HG02642 (cell line): ENCODE results near the gene CD300LD.
"Not testable (repeated sequence)": the region's sequence is repeated elsewhere in the genome, so short reads cannot be mapped to it uniquely, and the experiment has no call there.

Experiments used
- ATAC-seq: cut with Tn5 transposase; IDR thresholded peaks from one replicate; pipeline ENCODE4 v1.9.1; 2021; ENCODE audit warnings: mild to moderate bottlenecking; ENCODE audit not compliant: unreplicated experiment, poor library complexity

CD300LD gene

DNA sequence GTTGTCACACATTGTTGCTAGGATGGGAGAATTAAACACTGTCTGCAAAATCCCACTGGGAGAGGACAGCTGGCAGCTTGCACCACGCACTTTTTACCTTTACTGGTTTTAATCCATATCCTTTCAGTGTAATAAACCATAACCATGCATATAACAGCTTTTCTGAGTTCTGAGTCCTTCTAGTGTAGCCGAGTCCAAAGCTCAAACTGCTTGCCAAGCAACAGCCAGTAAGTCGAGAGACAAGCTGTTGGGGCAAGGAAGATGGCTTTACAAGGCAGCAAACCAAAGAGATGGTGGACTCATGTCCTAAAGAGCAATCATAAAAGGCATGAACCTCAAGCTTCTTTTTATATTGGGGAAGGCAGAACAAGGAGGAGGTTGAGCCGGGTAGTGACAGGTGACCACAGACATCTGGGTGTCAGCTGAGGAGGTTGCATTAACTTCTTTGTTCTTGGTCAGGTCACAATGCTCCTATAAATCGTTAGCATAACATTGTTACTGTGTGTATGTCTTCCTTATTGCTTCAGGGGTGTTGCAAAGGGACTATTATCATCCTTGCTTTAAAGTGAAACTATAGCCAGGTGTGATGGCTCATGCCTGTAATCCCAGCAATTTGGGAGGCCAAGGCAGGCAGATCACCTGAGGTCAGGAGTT, 17.5 kb downstream of the CD300LD start:
- no peak for ATAC-seq

DNA sequence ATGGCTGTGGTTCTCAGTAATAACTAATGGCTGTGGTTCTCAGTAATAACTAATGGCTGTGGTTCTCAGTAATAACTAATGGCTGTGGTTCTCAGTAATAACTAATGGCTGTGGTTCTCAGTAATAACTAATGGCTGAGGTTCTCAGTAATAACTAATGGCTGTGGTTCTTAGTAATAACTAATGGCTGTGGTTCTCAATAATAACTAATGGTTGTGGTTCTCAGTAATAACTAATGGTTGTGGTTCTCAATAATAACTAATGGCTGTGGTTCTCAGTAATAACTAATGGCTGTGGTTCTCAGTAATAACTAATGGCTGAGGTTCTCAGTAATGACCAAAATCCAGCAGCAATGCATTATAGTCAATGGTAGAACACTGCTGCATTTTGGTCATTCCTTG, 18.4 kb downstream of the CD300LD start:
- ATAC-seq, result not testable (repeated sequence)

DNA sequence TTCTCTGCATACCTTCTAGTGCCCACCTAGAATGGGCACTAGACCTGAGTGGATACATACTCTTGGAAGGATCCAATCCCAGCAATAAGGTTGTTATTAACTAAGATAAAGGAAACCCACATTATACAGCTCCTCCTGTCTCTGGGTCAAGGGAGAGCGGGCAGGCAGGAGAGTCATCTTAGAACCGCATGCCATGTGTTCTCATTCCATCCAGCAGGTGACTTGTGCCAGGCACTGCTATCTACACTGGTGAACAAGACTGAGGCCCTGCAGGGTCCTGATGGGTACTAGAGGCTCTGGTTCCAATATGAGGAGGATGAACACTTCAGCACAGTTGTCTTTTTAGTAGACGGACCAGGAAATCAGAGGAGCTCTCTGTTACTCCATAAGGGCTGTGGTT, 18.9 kb downstream of the CD300LD start:
- no peak for ATAC-seq

DNA sequence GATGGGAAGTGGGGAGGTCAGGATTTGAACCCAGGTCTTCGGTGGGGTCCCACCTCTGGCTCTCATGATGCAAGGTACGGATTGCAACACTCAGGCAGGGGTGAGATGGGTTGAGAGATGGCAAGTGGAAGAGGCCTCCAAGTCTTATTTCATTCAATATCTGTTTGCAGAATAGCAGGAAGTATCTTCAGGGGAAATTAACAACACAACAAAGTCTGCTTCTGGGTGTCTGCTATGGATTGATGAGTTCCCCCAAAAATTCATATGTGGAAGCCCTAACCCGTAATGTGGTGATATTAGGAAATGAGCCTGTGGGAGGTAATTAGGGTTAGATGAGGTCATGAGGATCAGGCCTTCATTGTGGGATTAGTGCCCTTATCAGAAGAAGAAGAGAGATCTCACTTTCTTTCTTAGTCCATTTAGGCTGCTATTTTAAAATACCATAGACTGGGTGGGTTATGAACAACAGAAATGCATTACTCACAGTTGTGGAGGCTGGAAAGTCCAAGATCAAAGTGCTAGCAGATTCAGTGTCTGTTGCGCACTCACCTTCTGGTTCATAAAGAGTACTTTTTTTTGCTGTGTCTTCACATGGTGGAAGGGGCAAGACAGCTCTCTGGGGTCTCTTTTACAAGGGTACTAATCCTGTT, 20.3 kb downstream of the CD300LD start:
- ATAC-seq, result no peak

DNA sequence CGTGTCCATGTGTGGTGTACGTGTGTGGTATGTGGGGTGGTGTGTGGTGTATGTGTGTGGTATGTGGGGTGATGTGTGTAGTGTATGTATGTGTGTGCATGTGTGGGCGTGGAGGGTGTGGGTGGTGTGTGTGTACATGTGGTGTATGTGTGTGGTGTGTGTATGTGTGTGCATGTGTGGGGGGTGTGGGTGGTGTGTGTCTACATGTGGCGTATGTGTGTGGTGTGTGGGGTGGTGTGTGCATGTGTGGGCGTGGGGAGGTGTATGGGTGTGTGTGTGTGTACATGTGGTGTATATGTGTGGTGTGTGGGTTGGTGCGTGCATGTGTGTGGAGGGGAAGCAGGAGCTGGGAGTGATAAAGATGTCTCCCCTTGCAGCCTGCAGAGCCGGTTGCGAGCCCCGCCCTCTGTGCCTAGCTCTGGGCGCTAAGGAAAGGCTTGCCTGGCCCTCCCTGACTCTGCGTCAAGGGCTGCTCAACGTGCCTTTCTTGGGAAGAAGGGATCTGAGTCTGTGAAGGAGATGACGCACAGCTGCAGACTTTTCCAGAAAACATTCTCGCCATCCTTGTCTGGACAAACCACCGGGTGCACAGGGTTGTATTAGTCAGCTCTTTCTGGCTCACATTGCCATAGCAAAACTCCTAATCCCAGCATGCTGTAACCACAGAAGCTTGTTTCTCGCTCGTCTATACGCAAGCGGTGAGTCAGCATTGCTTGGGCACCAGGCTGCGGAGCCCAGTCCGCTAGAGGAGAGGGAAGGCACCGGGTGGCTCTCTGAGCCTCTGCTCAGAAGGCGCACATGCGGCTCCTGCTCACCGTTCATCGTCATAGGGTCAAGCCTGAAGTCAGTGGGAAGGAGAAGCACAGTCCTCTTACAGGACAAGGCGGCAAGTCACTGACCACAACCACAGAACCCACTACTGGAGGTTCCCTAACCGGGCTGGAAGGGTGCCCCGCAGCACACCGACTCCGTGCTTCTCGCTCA, 22.8 kb downstream of the CD300LD start:
- no peak for ATAC-seq

DNA sequence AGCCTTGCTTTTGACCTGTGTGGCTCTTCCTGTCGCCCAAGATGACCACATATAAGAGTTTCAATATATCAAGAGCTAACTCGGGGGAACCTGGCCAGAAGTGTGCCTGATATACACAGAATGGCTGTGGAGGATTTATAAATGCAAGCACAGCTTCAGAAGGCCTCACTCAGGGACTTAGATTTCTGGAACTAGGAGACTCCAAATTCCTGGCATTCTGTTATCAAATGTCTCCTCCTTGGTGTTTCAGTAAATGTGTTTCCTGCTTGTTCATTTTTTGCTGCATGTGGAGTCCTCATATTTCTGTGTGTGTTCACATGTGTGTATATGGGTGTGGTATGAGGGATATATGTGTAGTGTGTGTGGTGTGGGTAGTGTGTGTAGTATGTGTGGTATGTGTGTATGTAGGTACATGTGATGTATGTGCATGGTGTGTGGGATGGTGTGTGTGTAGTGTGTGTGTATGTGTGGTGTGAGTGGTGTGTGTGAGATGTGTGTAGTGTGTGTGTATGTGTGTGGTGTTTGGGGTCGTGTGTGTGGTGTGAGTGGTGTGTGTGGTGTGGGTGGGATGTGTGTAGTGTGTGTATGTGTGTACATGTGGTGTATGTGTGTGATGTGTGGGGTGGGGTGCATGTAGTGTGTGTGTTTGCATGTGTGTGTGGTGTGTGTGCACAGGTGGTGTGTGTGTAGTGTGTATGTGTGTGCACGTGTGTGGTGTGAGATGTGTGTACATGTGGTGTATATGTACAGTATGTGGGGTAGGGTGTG, 23.8 kb downstream of the CD300LD start:
- ATAC-seq, result no peak

DNA sequence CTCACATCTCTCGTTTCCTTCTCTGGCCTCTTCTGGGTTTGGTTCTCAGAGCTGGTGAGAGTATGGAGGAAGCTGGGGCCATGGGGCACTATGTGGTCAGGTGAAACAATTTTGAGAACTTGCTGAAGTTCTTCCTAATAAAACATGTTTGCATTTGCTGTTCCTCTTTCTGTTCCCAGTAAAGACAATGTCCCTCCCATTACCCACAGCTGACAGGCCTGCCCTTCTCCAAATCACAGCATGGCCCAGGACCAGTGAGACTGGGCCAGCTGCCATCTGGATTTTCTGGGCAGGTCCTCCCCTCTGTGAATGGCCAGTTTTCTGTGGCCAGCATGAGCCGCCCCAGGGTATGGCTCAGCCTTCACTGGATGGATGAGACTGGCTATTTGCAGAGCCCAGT, 24.7 kb downstream of the CD300LD start, which contains the start of gene CD300H:
Gene CD300H (minus strand): TSS at position 113 of the 400 bp plus-strand sequence.
- no peak for ATAC-seq

DNA sequence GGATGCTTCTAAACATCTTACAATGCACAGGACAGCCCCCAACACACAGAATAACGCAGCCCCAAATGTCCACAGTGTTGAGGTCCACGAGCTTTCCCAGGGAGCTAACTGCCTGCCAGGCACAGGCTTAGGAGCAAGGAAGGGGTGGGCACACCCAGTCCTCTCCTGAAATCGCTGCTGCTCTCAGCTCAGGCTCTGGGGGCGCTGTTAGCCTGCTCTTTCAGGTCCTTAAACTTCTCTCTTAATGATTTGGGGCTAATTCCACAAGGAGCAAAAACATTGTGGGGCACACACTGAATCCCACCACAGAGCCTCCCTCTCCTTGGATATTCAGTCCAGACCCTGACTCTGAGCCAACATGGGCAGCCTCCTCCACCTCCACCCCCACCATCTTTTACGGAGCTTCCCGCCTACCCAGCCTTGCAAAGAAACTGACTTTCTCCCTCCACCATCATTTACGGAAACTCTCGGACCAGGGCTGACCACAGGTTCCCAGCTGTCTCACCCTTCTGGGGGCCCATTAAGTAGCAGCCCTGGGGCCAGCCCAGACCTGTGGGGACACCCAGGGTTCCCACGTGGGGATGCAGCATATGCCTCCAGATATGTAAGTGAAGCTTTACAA, 25.8 kb downstream of the CD300LD start:
- no peak for ATAC-seq

DNA sequence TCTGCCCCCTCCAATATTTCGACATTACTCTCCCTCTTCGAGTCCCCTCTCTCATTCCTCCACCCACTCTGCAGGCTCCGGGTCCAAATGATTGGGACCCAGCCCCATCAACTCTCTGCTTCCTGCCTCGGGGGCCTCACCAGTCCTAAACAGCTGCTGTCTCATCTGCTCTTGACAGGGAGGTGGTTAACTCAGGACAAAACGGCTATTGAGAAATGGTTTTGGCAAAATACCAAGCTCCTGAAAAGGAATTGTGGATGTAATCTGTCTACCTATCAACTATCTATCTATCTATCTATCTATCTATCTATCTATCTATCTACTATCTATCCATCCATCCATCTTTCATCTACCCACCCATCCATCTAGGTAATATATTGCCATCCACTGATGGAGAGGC, 27.0 kb downstream of the CD300LD start:
- ATAC-seq, result no peak

DNA sequence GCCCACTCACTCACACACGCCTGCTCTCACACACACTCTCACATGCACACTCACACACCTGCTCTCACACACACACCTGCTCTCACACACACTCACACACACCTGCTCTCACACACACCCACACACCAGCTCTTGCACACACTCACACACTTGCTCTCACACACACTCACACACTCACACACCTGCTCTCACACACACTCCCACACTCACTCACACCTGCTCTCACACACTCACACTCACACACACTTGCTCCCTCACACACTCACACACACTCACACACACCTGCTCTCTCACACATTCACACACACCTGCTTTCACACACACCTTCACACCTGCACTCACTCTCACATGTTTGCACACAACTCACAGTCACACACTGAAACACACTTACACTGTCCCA, 28.7 kb downstream of the CD300LD start:
- ATAC-seq, result no peak

DNA sequence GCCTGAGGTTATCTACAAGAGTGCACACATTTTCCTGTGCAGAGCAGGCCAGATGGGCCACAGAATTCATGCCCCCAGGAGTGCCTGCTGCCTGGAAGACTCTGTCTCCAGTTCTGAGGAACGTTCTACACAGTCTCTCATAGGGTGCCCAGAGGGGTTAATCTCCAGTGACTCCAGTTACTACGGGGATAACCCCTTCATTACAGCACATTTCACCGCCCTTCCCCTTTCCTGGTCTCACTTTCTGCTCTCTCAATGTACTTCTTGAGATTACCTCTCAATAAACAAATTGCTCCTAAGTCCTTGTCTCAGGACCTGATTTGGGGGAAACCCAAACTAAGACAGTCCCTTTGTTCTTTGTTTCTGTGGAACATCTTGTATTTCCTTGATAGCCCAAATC, 30.5 kb downstream of the CD300LD start:
- ATAC-seq, result no peak

DNA sequence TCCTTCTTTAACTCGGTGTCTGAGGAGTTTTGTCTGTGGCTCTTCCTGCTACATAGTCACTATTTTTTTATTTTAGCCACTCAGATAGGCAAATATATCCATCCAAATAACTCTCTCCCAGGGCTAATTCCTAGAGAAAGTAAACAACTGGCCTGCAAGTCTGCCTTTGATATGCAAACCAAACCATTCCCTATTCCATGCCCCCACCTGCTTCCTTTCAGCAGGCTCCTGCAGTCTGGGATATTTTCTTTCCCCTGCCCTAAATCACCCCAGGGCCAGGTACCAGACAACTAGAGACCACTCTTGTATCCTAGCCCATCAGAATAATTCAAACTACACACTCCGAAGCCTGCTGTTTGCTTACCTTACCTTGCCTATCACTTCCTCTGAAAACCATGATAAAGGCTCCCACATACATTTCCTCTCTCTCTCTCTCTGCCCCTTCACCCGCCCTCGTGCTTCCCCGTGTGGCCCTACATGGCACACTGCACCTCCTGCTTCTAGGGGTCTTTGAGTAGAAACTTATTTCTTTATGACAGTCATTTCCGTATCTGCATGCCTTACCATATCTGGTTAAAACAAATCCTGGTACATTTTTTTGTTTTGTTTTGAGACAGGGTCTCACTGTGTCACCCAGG, 33.1 kb downstream of the CD300LD start:
- ATAC-seq, result no peak

DNA sequence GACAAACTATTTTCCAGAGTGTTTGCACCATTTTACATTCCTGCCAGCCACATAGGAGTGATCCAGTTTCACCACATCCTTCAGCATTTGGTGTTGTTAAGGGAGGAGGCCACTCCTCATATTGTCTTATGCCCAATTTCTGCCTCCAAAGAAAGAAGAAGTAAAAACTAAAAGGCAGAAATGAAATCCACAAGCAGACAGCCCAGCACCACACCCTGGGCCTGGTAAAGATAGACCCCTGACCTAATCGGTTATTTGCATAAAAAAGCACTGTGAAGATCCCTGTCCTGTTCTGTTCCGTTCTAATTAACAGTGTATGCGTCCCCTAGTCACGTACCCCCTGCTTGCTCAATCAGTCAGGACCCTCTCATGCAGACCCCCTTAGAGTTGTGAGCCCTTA, 33.7 kb downstream of the CD300LD start:
- not testable (repeated sequence) for ATAC-seq

DNA sequence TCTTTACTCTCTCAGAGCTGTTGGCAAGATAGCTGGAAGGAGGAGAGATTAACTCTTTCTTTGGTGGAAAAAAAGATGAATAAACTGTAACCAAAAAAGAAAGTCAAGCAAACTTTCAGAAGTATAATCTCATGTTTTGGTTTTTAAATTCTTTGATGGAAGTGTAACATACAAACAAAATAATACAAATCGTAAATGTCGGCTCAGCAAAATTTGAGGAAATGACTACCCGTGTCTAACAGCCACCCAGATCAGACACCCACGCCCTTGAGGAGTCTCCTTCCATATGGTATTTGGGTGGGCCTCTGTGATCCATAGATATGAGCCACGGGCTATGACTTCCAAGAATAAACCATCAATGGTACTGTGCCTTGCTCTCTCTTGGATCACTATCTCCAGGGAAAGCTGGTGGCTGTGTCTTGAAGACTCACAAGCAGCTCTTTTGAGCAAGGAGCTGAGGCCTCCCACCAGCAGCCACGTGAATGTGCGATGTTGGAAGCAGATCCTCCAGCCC, 36.6 kb downstream of the CD300LD start:
- no peak for ATAC-seq

DNA sequence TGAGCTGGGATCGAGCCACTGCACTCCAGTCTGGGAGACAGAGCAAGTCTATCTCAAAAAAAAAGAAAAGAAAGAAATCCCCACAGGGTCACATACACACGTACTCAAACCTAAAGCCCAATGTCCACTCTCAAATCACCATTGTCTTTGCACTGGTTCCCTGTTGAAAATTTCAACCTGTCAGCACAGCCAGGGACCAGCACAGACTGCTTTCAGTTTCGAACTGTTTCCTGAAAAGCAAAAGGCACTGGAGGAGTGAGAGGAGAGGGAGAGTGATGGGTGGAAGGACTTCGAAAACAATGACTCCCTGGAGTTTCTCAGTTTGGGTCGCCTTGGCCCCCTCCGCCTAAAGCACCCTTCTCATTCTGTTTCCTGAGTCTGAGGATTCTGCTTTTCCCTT, 37.2 kb downstream of the CD300LD start:
- no peak for ATAC-seq

DNA sequence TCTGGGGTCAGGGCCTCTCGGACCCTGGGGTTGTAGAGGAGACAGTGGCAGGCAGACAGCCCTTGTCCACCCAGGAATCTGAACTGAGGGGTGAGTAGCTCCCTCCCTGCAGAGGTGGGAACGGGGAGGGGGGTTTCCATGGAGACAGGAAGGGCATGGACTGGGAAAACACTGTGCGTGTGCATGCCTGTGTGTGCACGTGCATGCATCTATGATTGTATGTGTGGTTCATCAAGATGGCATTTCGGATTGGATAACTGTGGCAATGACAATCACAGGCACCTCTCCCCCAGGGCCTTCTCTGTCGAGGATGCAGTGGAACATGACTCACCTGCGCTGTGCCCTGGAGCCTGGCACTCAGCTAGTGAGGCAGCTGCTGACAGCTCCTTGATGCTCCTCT, 40.0 kb downstream of the CD300LD start:
- ATAC-seq, result no peak

DNA sequence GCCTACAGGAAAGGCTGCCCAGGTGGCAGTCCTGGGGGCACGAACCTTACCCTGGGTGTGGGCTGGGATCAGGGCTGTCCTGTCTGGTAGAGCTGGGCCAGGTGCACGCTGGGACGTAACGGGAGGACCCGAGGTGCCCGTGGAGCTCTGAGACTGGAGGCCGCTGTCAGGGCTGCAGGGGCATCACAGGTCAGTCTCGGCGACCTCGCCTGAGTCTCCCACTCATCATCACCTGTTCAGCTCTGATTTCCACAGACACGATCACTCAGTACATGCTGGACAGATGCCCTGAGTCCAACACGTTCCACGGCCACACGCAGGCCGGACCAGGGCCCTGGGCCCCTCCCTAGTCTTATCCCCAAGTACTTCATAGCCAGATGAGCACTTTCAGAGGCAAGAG, 41.5 kb downstream of the CD300LD start:
- no peak for ATAC-seq

DNA sequence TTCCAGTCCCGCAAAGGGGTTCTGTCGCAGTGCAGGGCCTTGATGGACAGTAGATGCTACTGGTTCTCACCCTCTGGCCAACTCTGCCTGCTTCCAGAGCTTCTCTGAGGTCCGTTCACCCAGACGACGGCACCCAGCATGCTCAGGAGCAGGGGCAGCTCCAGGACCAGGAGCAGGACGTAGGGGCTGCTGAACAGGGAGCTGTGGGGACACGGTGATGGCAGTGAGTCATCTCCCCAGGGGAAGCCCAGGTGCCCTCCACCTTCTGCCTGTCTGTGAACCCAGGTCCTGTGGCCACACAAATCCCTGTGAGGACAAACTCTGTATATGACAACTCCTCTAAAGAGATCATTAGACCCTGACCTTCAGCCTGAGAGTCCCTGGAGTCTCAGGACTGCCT, 42.7 kb downstream of the CD300LD start:
- no peak for ATAC-seq

DNA sequence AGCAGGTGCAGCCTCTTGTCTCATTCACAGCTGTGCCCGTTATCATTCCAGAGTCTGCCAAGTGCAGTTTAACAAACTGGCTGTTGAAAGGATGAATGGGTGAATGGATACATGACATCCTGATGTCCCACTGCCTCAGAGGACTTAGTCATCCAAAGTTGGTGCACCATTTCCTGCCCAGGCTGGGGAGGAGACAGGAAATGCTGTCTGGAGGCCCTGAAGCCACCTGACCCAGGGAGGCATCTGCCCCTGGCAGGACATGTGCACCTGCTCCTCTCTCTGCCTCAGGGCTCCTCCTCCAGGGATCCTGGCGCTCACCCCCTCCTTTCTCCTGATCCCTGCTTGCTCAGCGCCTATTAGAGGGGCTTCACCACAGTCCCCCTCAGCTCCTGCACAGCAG, 44.3 kb downstream of the CD300LD start:
- no peak for ATAC-seq
